HG03103 (cell line): ENCODE data around the gene BCR.

Experiments used
- ATAC-seq: cut with Tn5 transposase; IDR thresholded peaks from one replicate; pipeline ENCODE4 v1.9.1; 2021; ENCODE audit warnings: low read depth; ENCODE audit not compliant: unreplicated experiment

BCR gene

DNA sequence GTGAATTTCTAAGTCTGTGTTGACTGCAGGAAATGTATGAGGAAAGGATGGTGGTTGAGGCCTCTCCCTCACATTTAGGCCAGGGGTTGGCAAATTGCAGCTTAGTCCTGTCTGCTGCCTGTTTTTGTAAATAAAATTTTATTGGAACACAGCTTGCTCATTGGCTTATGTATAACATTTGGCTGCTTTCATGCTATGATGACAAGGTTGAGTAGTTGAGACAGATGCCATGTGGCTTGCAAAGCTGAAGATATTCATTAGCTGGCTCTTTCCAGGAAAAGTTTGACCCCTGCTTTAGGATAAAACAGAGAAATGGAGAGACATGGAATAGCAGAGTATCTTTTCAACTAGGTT lies 46.2 kb downstream of the BCR start:
- ATAC-seq = no peak

DNA sequence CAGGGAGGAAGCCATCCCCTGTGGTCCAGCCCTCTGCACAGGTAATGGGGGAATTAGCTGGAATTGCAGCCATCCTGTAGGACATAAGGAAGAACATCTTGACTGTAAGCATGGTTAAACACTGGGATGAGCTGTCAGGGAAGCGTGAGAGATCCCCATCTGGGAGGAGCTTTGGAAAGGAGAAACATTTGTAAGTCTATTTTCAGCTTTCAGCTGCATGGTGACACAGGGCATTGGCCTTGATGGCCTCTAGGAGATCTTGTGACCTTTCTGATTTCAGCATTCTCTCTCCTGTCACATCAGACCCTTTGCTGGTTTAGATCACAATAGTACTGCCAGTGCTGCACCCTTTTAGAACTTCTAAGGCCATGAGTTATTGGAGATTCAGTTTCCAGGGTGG lies 47.1 kb downstream of the BCR start:
- no peak for ATAC-seq

DNA sequence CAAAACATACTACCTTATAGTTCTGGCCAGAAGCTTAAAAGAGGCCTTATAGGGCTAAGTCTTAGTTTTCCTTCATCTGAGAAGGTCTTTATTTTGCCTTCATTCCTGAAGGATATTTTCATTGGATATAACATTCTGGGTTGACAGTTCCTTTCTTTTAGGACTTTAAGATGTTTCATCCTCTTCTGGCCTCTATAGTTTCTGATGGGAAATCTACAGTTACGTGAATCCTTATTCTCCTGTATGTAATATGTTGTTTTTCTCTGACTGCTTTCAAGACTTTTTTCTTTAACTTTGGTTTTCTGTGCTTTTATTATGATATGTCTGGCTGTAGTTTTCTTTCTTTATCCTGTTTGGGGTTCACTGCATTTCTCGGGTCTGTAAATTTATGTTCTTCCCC lies 48.2 kb downstream of the BCR start:
- no peak for ATAC-seq

DNA sequence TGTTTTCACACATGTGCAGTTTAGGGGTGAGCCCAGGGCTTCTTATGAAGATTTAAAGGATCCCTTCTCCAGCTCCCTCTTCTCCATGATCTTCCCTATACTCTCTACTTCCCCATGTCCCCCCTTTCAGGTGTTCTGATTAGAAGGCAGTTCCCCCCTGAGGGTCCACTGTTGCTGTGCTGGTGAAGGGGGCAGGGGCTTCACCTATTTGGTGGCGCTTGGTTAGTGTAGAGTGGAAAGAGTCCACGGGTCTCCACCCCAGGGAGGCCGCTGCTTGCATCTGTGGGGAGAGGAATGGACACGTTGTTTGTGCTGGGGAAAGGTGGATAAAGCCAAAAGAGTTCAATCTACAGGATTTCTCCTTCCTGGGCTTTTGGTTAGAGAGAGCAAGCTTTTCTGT lies 49.3 kb downstream of the BCR start:
- ATAC-seq = no peak

DNA sequence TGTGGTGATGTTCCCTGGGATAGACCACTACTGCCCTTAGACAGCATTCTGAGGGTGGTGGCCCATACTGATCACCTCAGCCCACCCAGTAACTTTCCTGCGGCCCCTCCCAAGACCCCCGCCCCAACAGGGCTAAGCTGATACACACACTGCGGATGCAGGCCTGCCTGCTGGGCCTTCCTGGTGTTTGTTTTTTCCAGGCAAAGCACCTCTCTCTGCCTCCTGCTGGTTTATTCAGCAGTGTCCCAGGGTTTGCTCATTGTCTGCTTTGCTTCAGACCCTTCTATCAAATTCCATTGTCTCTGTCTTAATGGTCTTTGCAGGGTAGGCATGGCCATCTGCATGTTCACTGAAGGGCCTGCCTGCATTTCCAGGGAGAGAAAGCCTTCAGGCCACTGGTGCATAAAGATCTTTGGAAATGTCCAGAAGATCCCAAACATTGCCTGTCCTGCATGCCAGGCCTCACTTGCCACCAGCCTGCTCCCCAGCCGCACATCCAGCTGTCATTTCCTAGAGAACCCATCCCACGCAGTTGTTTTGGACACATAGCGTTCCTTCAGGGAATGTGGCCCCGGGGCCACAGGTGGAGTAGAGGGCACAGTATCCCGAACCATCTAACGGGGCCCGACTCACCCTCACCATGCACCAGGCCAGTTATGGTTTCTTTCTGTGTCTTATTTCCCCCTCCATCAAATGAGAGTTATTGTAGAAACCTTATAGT lies 50.2 kb downstream of the BCR start:
- no peak for ATAC-seq

DNA sequence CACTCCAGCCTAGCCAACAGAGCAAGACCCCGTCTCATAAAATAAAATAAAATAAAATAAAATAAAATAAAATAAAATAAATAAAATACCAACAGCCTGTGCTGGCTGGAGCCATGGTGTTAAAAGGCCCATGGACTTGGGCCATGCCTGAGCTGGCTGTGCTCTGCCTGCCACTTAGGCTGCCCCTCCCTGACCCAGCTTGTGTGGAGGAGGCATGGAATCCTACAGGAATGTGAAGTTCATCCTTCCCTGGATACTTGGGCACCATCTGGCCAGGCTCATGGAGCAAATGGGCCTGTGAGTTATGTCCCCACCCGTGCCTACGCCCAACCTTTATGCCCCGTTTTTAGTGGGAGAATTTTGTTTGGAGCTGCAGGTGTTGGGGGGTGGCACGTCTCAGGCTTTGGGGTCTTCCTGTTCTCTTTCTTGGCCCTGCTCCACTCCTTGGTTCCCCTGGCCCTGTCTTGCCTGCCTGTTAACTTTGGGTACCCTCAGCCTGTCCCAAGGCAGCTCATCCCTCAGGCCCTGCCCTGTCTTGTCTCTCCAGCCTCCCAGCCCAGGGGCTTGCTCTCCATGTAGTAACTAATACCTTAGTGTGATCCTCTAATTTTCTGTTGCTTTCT lies 51.3 kb downstream of the BCR start:
- ATAC-seq = no peak

DNA sequence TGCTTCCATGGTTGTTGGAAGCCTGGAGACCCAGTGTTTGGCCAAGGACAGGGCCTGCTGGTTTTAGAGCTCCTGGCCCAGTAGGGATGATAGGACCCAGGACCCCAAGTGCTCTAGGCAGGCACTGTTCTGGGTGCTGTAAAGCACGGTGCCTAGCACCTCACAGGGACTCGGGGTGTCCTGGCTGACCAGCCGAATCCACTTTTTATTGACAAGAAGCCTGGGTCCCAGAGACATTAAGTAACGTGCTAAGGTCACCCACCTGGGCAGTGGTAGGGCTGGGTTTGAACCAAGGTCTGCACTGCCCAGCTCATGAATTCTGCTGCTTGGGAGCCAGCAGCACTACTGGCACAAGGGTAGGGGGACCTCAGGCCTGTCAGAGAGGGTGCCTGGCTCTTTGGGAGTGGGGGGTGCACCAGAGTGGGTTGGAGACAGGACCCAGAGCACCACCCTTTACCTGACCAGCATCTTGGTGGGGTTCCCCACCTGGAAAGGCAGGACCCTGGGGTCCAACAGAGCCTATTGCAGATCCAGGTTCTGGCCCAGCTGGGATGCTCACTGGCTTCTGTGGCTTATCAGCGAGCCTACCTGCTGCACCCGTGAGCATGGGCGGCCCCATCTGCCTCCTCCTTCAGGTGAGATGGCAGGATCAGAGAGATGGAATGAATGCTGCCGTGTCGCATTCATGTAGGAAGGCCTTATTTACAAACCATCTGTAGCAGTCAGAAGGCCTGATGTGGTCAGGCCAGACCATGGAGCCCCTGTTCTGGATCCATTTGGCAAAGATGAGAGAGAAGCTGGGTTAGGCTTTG lies 52.0 kb downstream of the BCR start:
- no peak for ATAC-seq

DNA sequence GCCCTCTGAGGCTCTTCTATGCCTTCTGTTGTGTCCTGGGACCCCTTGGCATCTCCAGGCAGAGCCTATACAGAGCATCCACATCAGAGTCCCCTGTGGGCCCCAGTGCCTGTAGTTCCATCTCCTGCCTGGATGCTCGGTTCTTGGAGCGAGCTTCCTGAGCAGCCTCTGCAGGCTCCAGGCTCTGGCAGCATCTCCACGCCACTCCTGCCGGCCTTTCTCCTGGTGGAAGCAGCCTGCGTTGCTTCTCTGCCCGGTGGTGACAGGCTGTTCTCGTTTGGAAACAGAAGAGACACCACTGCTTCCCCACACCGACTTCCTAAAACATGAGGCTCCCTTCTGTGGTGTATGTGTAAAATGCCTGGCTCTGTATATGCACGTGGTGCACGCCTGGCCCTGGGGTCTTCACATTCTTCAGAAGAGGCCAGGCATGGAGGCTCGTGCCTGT lies 52.8 kb downstream of the BCR start:
- ATAC-seq = no peak

DNA sequence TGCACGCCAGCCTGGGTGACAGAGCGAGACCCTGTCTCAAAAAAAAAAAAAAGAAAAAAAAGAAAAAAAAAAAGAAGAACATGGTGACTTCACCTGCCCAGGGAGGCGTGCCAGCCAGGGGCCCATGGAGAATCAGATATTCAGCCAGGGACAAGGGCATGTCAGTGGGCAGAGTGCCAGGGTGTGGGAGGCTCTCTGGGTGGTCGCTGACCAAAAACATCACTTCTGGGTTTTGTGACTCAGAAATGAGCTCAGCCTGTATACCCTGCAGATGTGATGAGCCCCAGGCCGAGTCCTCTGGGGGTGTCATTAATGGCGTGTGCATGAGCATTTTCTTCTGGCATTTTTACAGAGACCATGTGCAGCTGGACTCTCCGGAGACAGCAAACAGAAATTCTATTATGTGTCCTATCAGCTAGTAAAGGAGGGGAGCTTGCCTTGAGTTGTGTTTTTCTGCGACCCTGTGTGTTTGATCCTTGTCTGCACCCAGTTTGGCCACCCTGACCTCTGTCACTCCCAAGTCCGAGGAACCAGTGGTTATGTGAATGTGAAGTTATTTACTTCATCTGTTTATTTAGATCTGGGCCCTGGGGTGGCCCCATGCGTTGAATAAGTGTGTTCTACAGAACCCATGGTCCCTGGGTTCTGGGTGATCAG lies 53.6 kb downstream of the BCR start:
- ATAC-seq = no peak

DNA sequence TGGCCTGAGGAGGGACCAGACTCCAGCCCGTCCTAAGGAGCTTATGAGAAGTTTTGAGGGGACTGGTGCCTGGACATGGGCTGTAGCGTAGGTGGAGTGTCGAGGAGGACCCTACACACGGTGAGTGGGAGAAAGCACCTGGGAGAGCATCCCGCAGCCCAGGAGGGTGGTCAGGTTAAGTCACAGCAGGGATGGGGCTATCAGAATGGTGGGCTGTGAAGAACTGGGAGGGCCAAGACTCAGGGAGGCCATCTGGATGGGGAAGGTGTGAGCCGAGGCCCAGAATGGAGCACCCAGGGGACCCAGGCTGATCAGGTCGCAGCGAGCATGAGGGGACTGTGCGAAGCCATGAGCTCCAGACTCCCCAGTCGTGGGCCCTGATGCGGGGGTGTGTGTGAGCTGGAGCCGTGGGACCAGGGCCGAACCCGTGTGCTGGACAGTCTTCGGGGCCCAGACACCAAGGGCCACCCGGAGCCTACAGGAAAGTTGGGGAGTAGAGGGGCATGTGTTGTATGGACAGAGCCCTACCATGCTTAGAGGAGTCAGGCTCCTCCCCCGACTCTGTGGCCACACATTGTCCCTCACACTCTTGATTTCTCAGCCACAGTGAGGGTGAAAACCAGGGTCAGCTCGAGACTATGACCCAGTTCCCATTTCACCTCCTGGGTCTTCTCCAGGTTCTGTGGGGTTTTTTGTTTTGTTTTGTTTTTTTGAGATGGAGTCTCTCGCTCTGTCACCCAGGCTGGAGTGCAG lies 54.3 kb downstream of the BCR start:
- ATAC-seq = no peak

DNA sequence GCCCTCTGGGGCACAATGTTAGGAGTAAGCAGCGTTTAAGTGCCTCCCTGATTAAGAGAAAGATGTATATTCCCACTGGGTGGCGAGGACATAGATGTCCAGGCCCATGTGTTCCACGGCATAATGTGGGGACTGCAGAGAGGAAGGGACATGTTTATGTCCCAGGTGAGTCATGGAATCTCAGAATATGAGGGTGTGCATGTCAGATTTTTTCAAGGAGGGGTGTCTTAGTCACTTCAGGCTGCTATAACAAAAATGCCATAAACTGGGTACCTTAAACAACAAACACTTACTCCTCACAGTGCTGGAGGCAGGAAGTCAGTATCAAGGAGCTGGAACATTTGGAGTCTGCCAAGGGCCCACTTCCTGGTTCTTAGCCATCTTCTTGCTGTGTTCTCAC lies 55.1 kb downstream of the BCR start:
- no peak for ATAC-seq

DNA sequence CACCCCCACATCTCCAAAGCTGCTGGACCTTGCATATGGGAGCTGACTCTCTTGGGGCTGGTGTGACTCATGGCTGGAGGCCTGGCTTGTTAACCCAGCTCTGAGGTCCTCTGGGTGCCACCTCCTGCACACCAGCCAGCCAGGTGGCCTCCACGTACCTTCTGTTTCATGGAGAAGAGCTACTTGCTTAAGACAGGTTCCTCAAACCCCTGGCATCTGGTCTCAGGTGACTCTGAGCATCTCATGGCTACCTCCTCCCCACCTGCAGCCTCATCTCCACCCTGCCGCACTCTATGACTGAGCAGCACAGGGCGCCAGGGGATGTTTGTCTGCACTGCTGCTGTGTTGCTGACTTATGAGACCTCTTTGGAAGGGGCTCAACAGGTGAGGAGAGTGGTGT lies 55.7 kb downstream of the BCR start:
- no peak for ATAC-seq

DNA sequence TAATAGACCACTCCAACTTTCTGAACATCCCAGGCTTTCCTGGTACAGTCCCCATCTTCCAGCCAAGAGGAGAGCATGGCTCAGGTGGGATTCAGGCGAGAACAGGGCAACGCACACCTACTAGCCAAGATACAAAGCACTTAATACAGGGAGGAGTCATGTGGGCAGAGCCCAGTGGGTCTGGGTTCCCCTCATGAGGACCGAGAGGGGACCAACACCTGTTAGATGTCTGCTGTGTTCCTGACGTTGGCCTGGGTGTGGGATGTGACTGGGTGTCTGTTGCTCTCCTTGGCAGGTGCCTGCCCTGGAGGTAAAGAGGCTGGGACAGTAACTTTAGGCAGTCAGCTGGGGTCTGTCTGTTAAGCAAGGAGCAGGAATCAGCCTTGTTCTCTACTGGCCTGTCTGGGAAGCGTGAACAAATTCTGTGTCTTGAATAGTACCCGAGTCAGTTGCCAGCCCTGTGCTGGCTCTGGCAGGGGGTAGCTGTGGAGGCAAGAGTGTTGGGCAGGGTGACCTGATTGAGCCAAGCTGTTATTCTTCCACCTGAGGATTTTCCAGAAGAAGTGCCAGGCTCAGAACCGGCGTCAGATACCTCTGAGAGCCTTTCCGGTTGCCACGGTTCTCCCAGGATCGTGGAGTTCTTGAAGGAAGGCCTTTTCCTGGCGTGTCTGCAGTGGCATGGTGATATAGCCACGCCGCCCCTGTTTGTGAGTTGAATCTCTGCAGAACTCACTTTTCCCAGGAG lies 56.3 kb downstream of the BCR start:
- ATAC-seq = no peak

DNA sequence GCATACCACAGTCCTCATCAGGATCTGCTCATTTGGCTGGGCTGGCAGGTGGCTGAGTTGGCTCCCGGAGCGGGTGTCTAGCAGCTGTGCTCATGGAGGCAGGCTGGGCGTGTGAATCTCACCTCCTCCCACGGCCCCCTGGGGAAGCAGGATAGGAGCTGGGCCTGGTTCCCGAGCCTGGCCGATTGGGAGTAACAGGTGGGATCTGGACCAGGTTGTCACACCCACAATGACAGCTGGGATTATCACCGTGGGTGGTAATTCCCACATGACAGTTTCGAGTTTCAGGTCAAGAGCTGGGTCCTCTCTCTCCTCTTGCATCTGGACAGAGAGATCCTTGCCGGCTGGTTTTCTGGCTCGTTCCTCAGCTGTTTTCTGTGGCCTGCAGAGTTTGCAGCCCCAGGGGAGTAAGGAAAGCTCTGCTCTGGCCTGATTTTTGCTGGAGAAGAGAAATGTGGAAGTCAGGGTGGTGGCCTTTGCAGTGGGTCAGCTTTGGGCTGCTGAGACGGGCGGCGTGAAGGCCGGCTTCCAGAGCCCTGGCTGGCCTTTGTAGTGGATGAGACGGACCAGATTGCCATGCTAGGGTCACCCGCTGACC lies 57.0 kb downstream of the BCR start:
- ATAC-seq = no peak

DNA sequence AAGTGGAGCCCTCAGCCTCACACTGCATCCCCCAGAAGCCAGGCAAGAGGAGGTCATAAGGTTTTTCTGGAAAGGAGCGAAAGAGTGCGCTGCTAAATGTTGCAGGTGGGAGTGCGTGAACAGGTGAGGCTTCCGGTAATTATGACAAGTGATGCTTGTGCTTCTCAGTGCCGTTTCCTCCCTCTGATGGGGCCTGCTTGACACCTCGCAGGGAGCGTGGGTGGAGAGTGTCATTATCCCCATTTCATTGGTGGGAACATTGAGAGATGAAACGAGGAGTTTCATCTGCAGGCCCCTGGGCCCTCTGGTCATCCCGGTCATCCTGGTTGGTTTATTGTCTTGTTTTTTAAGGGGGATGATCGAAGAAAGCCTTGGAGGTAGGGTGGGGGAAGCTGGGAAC lies 57.5 kb downstream of the BCR start:
- ATAC-seq = no peak

DNA sequence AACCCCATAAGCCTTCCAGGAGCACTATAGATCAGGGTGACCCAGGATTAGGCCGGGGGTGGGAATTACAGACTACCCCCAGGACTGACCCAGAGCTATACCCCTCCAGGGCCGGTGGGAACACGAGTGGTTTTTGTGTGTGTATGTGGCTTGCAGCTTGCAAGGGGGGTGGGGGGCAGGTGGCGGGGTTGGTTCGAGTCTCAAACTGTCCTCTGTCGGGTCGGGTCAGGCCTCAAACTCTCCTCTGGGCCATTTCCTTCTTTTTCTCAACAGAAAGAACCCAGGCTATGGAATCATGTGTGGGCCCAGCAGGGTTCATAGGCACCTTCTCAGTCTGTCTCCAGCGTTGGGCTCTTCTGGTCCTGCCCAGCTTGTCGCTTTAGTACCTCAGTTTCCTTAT lies 58.4 kb downstream of the BCR start:
- no peak for ATAC-seq

DNA sequence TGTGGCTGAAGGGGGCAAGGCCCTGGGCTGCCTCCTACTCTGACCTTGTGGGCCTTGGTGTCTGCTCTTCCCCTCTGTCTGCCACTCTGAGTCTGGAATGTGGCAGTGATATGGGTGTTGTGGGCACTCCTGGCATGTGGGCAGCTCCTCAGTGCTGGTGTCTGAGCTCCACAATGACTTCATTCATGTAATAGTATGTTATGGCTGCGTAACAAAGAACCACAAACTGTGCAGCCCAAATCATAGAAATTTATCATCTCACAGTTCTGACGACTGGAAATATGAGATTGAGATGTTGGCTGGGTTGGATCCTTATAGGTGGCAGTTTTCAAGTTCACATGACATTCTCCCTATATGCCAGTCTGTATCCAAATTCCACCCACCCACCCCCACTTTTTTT lies 59.1 kb downstream of the BCR start:
- no peak for ATAC-seq

DNA sequence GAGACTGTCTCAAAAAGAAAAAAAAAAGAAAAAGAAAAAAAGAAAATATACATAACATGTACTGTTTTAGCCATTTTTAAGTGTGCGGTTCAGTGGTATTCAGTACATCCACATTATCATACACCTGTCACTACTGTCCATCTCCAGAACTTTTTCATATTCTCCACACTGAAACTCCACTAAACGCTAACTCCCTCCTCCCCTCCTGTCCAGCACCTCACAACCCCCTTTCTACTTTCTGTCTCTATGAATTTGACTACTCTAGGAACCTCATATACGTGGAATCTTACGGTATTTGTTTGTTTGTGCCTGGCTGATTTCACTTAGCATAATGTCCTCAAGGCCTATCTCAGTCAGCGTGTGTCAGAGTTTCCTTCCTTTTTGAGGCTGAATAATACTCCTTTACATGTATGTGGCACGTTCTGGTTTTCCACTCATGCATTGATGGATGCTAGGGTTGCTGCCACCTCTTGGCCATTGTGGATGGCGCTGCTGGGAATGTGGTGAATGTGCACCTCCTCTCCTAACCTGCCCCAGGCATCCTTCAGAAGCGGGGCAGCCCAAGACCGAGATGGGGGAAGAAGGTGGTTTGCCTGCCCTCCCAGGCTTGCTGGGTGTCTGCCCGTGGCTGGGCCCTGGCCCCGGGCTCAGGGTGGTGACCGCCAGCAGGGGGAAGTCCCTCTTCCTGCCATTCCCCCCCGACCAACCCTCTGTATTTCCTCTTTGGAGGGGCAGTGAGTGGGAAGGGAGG lies 60.5 kb downstream of the BCR start:
- no peak for ATAC-seq
